Keratinocyte (primary cell): ENCODE results near the gene DGKI. TPM values are rescaled to one million over a fixed set of nuclear protein-coding genes. Genes with fewer than 3 reads are reported as not detected.

ENCODE experiments used
- DNase-seq: peaks from one replicate; pipeline ENCODE4 v3.0.0-alpha.2; 2011; ENCODE audit warnings: low read depth, missing footprints, low spot score
- FAIRE-seq: peaks from 2 replicates; lab custom pipeline; 2011; peaks lifted over from hg19 to GRCh38; lab: Jason Lieb, UNC
- H2AFZ ChIP-seq: 2 replicates; pipeline ENCODE4 v1.6.0; 2012; ENCODE audit warnings: low read length, control low read depth, inconsistent platforms; ENCODE audit not compliant: control insufficient read depth
- H3K27ac ChIP-seq: 2 replicates; pipeline ENCODE4 v1.5.1; 2011; ENCODE audit warnings: low read length; ENCODE audit not compliant: control insufficient read depth, insufficient read depth
- H3K27me3 ChIP-seq: 3 replicates; pipeline ENCODE4 v1.6.0; 2011; ENCODE audit warnings: low read length; ENCODE audit not compliant: control insufficient read depth, insufficient read depth; ENCODE audit errors: extremely low read depth
- H3K36me3 ChIP-seq, 2 experiments: 2 replicates in 1 of 2; 3 replicates in 1 of 2; pipeline ENCODE4 v1.5.1; 2011; ENCODE audit warnings: low read length in 2 of 2, mild to moderate bottlenecking in 1 of 2; ENCODE audit not compliant: control insufficient read depth in 2 of 2, insufficient read depth in 2 of 2; ENCODE audit errors: extremely low read depth in 1 of 2
- H3K4me1 ChIP-seq: 3 replicates; pipeline ENCODE4 v1.5.1; 2011; ENCODE audit warnings: low read length; ENCODE audit not compliant: control insufficient read depth, insufficient read depth; ENCODE audit errors: extremely low read depth
- H3K4me2 ChIP-seq: 3 replicates; pipeline ENCODE4 v1.6.0; 2011; ENCODE audit warnings: low read depth, low read length; ENCODE audit not compliant: control insufficient read depth, insufficient read depth; ENCODE audit errors: extremely low read depth
- H3K4me3 ChIP-seq, 3 experiments: fragments of 200-600 bp in 1 of 3; sonication (generic) in 1 of 3; 2 replicates in 2 of 3; 3 replicates in 1 of 3; pipeline ENCODE4 v1.5.1; 2011 to 2016; ENCODE audit warnings: low read length in 3 of 3, mild to moderate bottlenecking in 3 of 3, control low read depth in 2 of 3, inconsistent platforms in 1 of 3, low read depth in 1 of 3, mixed read lengths in 1 of 3, mixed run types in 1 of 3, moderate library complexity in 1 of 3; ENCODE audit not compliant: control insufficient read depth in 2 of 3, insufficient read depth in 2 of 3; ENCODE audit errors: extremely low read depth in 1 of 3
- H3K79me2 ChIP-seq: 2 replicates; pipeline ENCODE4 v1.6.0; 2012; ENCODE audit warnings: low read length; ENCODE audit not compliant: control insufficient read depth, insufficient read depth
- H3K9ac ChIP-seq: 3 replicates; pipeline ENCODE4 v1.6.0; 2011; ENCODE audit warnings: low read length; ENCODE audit not compliant: control insufficient read depth, insufficient read depth; ENCODE audit errors: extremely low read depth
- H3K9me1 ChIP-seq: 3 replicates; pipeline ENCODE4 v1.6.0; 2011; ENCODE audit warnings: low read length; ENCODE audit not compliant: control insufficient read depth, insufficient read depth; ENCODE audit errors: extremely low read depth
- H3K9me3 ChIP-seq: 2 replicates; pipeline ENCODE4 v1.5.1; 2012; ENCODE audit warnings: low read depth, low read length; ENCODE audit not compliant: control insufficient read depth
- H4K20me1 ChIP-seq: 3 replicates; pipeline ENCODE4 v1.6.0; 2011; ENCODE audit warnings: low read length; ENCODE audit not compliant: control insufficient read depth, insufficient read depth; ENCODE audit errors: extremely low read depth
- CTCF ChIP-seq, 3 experiments: IDR thresholded peaks in 1 of 3; conservative IDR thresholded peaks in 1 of 3; optimal IDR thresholded peaks in 1 of 3; 2 replicates in 2 of 3; 3 replicates in 1 of 3; pipeline versions ENCODE3 to v1.5.1; 2011; ENCODE audit warnings: low read length in 3 of 3, mild to moderate bottlenecking in 3 of 3, moderate library complexity in 2 of 3, control low read depth in 1 of 3, inconsistent platforms in 1 of 3; ENCODE audit not compliant: insufficient read depth in 2 of 3; ENCODE audit errors: extremely low read depth in 1 of 3
- EZH2 ChIP-seq: IDR thresholded peaks from one replicate; pipeline ENCODE4 v1.6.1; 2012; ENCODE audit warnings: inconsistent platforms, mild to moderate bottlenecking, low read length, moderate library complexity
- dilution Hi-C: fragments of 300-500 bp; cut with MboI; formaldehyde crosslinking; loops from one replicate; pipeline ENCODE4 v1.7.0; 2020; ENCODE audit warnings: low sequenced_read_pairs; ENCODE audit not compliant: extremely low pct_ligation_motif_present
- polyA plus RNA-seq, 5 experiments: library from polyadenylated mRNA; depleted of rRNA in 3 of 5; stranded (reverse) in 3 of 5; stranded (forward) in 1 of 5; unstranded in 1 of 5; fragments of >200 nt; gene quantifications; 1 replicate in 1 of 5; 2 replicates in 3 of 5; 3 replicates in 1 of 5; pipeline versions ENCODE4 v1.2.1 to v1.2.3, GENCODE V29; 2011 to 2012; ENCODE audit warnings: missing spikeins in 2 of 5, low read depth in 1 of 5, low replicate concordance in 1 of 5

The DGKI gene
- polyA plus RNA-seq, 1 donor (not counting 4 experiments of a cell fraction or from before 2014, with no cell fraction given), result 0.14 TPM

DNA sequence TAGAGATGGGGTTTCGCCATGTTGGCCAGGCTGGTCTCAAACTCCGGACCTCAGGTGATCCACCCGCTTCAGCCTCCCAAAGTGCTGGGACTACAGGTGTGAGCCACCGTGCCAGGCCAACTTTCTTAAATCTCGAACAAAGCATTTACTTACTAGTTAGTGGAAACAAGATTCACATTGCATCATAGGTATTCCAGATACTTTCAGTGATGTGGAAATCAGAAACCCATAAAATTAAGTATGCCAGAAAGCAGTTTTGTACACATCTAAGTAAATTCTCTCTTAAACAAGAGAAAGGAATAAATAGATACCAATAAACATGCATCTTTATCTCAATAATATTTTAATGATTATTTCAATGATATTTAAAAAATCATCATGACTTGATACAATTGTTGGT is 75.5 kb downstream of the DGKI start:
- no peak overlapping the region for H3K9ac ChIP-seq
- H3K4me1 ChIP-seq, result peaks cover 34% of the 10 kb centered on the region

DNA sequence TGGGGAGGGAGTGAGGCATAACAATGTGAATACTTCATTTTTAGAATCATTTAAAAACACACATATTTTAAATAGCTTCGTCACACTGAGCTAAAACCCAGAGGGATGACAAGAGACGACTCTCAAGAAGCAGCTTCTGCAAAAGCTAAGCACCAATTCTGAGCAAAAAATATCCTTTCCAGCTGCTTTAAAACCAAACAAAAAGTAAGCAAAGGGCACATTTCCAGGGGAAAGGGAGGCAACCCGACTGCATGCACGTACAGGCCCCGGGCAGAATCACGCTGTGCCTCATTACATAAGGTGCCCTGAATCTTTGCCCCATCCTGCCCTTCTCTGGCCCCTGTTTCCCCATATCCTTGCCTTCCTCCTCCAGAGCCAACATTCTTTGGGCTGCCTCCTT is 78.4 kb downstream of the DGKI start:
- no peaks in the 10 kb centered on the region for H3K9me1 ChIP-seq
- peak overlapping the region; percentile 6 for H2AFZ ChIP-seq
- H3K36me3 ChIP-seq, result no peaks in the 10 kb centered on the region
- no peaks in the 10 kb centered on the region for H3K27me3 ChIP-seq
- peak overlapping the region; percentile 33 for H3K4me2 ChIP-seq
- no peak overlapping the region for H3K4me3 ChIP-seq
- H3K4me1 ChIP-seq, result peaks cover 27% of the 10 kb centered on the region
- DNase-seq (no peak), FAIRE-seq (no peak)
- no peak for TF ChIP-seq EZH2
- TF ChIP-seq CTCF (optimal IDR thresholded peaks at IDR 0.05 in 1 of 3, IDR thresholded peaks at IDR 0.05 in 1 of 3, conservative IDR thresholded peaks at IDR 0.05 in 1 of 3; ENCODE audit: extremely low read depth in 1 of 3, insufficient read depth in 2 of 3, low read length in 3 of 3), result no peak
- H3K9ac ChIP-seq, result no peak overlapping the region
- H4K20me1 ChIP-seq, result no peaks in the 10 kb centered on the region
- H3K27ac ChIP-seq, result no peak overlapping the region
- no peaks in the 10 kb centered on the region for H3K9me3 ChIP-seq
- no peaks in the 10 kb centered on the region for H3K79me2 ChIP-seq
- dilution Hi-C loops, result no loop called here

More for the DNA sequence above, 75.5 kb downstream of the DGKI start:
- dilution Hi-C loops, result no loop called here
- Histone ChIP-seq H3K9me1 (no peaks in the 10 kb centered on the region), H3K27ac (no peak overlapping the region), H3K27me3 (no peaks in the 10 kb centered on the region), H3K79me2 (no peaks in the 10 kb centered on the region), H3K36me3 (no peaks in the 10 kb centered on the region), H2AFZ (no peak overlapping the region), H3K9me3 (no peaks in the 10 kb centered on the region), H4K20me1 (no peaks in the 10 kb centered on the region), H3K4me3 (no peak overlapping the region), H3K4me2 (no peak overlapping the region)
- FAIRE-seq, result no peak
- no peak for TF ChIP-seq EZH2
- no peak for TF ChIP-seq CTCF (optimal IDR thresholded peaks at IDR 0.05 in 1 of 3, IDR thresholded peaks at IDR 0.05 in 1 of 3, conservative IDR thresholded peaks at IDR 0.05 in 1 of 3; ENCODE audit: extremely low read depth in 1 of 3, insufficient read depth in 2 of 3, low read length in 3 of 3)
- no peak for DNase-seq
